Nephron progenitor cell (in vitro differentiated cells): ENCODE measurements around the gene HOXA9.
A peak's percentile ranks its signal among the peaks of the same experiment; 100 is the strongest.

Source experiments
- DNase-seq: peaks from one replicate; pipeline ENCODE4 v3.0.0; 2021
- H3K27ac Mint-ChIP-seq: 2 replicates; pipeline ENCODE4 v1.8.0; 2021; ENCODE audit warnings: mild to moderate bottlenecking, moderate library complexity, mixed read lengths
- H3K27me3 Mint-ChIP-seq: 2 replicates; pipeline ENCODE4 v1.8.0; 2021; ENCODE audit warnings: mild to moderate bottlenecking, low read depth, mixed read lengths; ENCODE audit not compliant: poor library complexity
- H3K36me3 Mint-ChIP-seq: 2 replicates; pipeline ENCODE4 v1.8.0; 2021; ENCODE audit warnings: low read depth, mixed read lengths
- H3K4me1 Mint-ChIP-seq: 2 replicates; pipeline ENCODE4 v1.8.0; 2021; ENCODE audit warnings: mixed read lengths
- H3K4me3 Mint-ChIP-seq: 2 replicates; pipeline ENCODE4 v1.8.0; 2021; ENCODE audit warnings: mild to moderate bottlenecking, moderate library complexity, mixed read lengths
- H3K9me3 Mint-ChIP-seq: 2 replicates; pipeline ENCODE4 v1.8.0; 2021; ENCODE audit warnings: mild to moderate bottlenecking, moderate library complexity, mixed read lengths
- CTCF ChIP-seq: fragments of 200-600 bp; sonication (generic); IDR thresholded peaks from 2 replicates; pipeline ENCODE4 v1.5.0; 2021; ENCODE audit warnings: antibody characterized with exemption

Gene HOXA9

DNA sequence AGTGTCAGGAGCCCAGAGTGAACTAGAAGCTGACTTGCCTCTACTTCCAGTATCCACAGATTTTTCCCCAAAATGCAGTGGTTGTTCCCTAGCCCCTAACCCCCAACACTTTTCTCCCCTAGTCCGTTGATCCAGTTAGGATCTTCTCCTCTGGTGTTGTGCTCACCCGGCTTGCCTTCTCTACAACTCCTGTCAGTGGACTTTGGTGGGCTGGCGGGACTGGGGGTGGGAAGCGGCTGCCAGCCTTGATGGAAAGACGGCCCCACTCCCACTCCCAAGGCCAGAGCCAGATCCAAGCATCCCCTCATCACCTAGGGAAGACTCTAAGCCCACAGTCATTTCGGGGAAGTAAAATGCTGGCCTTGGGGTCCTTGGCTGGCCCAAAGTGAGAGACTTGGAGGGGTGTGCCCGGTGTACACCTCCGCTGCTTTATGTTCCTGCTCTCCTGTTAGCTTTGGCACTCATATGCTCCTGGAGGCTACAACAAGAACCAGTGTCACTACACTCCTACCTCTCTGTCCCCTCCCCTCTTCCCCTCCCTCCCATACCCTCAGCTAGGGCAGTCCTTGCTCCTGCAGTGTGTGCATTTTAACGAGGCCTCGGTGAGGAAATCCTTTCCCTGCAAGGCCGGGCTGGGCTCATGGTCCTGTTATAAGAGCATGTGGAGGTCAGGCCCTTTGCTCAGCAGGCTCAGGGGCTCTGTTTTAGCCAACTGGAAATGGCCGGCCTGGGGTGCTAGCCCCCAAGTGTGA lies 9.7 kb upstream of the HOXA9 start:
- H3K4me3 Mint-ChIP-seq = peak overlapping the region; percentile 97

DNA sequence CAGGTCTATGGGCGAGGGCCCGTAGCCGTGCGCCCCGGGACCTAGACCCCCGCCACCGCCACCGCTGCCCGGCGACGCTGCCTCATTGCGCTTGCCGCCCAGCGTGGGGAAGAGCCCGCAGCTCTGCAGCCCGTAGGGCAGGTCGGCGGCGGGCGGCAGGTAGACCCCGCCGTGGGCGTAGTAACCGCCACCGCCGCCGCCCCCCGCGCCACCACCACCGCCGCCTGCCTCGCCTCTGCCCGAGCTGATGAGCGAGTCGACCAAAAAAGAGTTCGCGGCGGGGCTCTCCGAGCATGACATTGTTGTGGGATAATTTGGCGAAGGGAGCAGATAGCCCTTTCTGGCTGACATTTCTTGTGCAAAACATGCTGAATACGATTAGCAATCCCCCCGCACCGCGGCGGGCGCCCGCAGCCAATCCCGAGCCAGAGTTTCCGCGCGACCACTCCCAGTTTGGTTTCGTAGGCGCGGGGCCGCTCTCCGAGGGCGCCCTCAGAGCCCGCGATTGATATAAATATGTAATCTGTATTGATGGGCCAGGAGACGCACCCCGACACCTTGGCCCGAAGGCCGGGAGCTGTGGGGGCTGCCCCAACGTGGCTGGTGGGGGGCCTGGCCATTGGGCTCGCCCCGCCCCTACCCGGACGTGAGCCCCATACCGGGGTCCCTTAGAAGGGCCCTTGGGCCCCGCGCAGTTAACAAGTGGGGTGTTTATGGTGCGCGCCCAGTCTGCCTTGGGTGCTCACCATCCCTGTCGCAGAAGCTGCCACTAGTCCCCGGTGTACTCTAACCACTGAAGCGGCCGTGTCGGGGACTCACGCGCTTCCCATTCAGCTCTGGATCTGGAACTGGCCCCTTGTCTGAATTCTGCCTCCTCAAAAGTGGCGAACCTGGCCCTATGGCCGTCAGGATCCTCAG lies 8.9 kb upstream of the HOXA9 start, which contains the start of gene HOXA10:
Gene HOXA10, minus strand, starts transcription at position 365 of the 918 bp plus-strand sequence. Its CDS starts 14 bp downstream, at position 351.
- peak within 1 kb of the TSS; percentile 95 for H3K27ac Mint-ChIP-seq
- peak within 1 kb of the TSS; percentile 97 for H3K4me3 Mint-ChIP-seq
- H3K36me3 Mint-ChIP-seq = peaks cover 26% of the 10 kb centered on the region
- H3K9me3 Mint-ChIP-seq = no peaks in the 10 kb centered on the region
- H3K4me1 Mint-ChIP-seq = peaks cover 67% of the 10 kb centered on the region
- peak; percentile 74 for DNase-seq
- peaks cover 34% of the 10 kb centered on the region for H3K27me3 Mint-ChIP-seq
- no peak for TF ChIP-seq CTCF

More for the DNA sequence above, 9.7 kb upstream of the HOXA9 start:
- peak; percentile 36 for DNase-seq
- no peak for TF ChIP-seq CTCF
- H3K36me3 Mint-ChIP-seq = peaks cover 25% of the 10 kb centered on the region
- no peaks in the 10 kb centered on the region for H3K9me3 Mint-ChIP-seq
- peaks cover 75% of the 10 kb centered on the region for H3K4me1 Mint-ChIP-seq
- peaks cover 41% of the 10 kb centered on the region for H3K27me3 Mint-ChIP-seq
- H3K27ac Mint-ChIP-seq = peak overlapping the region; percentile 95

DNA sequence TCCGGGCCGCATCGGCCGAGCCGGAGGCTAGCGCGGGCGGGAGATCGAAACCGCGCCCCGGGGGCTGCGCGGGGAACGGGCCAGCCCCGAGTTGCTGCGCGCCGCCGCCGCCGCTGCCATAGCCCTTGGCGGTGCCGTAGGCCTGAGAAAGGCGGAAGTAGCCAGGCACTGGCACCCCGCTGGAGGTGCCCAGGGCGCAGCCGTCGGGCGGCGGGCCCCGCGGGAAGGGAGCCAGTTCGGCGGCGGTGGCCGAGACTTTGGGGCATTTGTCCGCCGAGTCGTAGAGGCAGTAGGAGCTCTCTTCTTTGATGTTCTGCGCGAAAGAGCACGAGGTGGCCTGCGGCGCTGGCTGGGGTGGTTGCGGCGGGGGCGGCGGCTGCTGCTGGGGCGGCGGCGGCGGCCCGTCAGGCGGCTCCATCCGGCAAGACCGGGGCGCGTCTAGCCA lies 8.2 kb upstream of the HOXA9 start:
- peaks cover 60% of the 10 kb centered on the region for H3K4me1 Mint-ChIP-seq
- DNase-seq = peak; percentile 33
- no peaks in the 10 kb centered on the region for H3K9me3 Mint-ChIP-seq
- peak overlapping the region; percentile 56 for H3K4me3 Mint-ChIP-seq
- TF ChIP-seq CTCF = no peak
- peaks cover 30% of the 10 kb centered on the region for H3K27me3 Mint-ChIP-seq
- H3K27ac Mint-ChIP-seq = no peak overlapping the region
- peaks cover 32% of the 10 kb centered on the region for H3K36me3 Mint-ChIP-seq

DNA sequence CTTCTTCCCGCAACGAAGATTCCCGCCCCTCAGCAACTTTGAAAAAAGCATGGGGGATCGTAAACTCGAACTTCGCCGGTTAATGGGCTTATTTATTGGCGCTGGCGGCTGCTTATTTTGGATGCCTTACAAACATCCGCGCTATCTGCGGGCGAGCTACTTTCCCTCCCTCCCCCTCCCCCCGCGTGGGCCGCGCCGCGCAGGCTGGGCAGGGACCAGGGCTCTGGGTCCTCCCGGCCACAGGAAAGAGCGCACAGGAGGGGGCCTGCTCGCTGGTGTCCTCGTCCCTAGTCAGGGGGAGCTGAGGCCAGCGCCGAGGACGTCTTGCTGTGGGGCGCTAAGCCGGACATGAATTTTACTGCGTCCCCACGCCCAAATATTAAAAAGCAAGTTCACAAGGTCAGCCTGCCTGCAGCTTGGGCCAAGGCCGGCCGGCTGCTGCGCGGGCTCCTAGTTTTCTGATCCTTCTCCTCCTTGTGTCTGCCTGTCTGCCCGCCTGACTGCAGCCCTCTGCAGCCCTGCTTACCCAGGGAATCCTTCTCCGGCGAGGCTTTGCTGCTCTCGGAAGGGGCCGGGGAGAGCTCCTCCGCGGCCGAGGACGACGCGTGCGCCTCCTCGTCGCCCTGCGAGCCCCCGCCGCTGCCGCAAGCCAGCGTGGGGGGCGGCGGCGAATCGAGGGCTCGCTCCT lies 7.6 kb upstream of the HOXA9 start:
- peaks cover 26% of the 10 kb centered on the region for H3K27me3 Mint-ChIP-seq
- peak; percentile 69 for DNase-seq
- no peaks in the 10 kb centered on the region for H3K9me3 Mint-ChIP-seq
- H3K4me1 Mint-ChIP-seq = peaks cover 57% of the 10 kb centered on the region
- peak overlapping the region; percentile 97 for H3K4me3 Mint-ChIP-seq
- peak overlapping the region; percentile 100 for H3K27ac Mint-ChIP-seq
- TF ChIP-seq CTCF = no peak
- peaks cover 38% of the 10 kb centered on the region for H3K36me3 Mint-ChIP-seq

- Mint-ChIP-seq H3K27ac (peak overlapping the region; percentile 100), H3K36me3 (peaks cover 44% of the 10 kb centered on the region), H3K27me3 (peaks cover 21% of the 10 kb centered on the region), H3K4me3 (peak overlapping the region; percentile 97), H3K4me1 (peaks cover 57% of the 10 kb centered on the region), H3K9me3 (no peaks in the 10 kb centered on the region)
- TF ChIP-seq CTCF = no peak
- peak; percentile 17 for DNase-seq
Observed at GRCh38 chr7:27172315-27172774, 7.0 kb upstream of the HOXA9 start.
